Measurements from ENCODE around the gene PRKCE. TPM values are rescaled to one million over a fixed set of nuclear protein-coding genes. Genes with fewer than 3 reads are reported as not detected.
A peak's percentile ranks its signal among the peaks of the same experiment; 100 is the strongest.
"Not testable (repeated sequence)": the region's sequence is repeated elsewhere in the genome, so short reads cannot be mapped to it uniquely, and the experiment has no call there.

Gene PRKCE
- total RNA-seq, 1 donor from 2014 or later = 23.6 TPM

GRCh38 chr2:46208766-46209165, 557.3 kb downstream of the PRKCE start:
- no peak for DNase-seq (ENCODE audit: low read depth in 2 of 2)

DNA sequence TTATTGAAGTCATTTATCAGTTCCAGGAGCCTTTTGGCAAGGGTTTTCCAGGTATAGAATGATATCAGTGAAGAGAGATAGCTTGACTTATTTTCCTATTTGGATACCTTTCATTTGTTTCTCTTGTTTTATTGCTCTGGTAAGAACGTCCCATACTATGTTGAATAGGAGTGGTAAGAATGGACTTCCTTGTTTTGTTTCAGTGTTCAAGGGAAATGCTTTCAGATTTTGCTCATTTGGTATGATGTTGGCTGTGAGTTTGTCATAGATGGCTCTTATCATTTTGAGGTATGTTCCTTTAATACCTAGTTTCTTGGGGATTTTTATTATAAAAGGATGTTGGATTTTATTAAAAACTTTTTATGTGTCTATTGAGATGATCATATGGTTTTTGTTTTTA, 558.6 kb downstream of the PRKCE start:
- peak; percentile 29 to 41 for DNase-seq (ENCODE audit: low read depth in 2 of 2)

DNA sequence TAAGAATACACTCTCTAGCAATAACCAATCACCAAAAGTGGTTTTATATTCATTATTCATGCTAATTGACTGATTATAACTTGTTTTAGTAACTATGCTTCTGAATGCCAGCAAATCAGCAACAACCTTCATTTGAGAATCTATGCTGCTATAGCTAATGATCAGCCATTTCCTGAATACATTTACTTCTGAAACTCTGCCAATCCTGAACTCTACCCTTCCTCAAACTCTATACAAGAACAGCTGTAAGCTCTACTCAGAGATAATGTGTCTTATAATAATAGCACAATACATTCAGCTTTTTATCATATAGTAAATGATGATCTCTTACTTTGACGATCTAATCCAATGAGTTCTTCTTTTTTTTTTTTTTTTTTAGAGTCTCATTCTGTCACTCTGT, 560.0 kb downstream of the PRKCE start:
- no peak for DNase-seq (ENCODE audit: low read depth in 2 of 2)

GRCh38 chr2:46213906-46214305, 562.4 kb downstream of the PRKCE start:
- DNase-seq (ENCODE audit: low read depth in 2 of 2) = no peak

DNA sequence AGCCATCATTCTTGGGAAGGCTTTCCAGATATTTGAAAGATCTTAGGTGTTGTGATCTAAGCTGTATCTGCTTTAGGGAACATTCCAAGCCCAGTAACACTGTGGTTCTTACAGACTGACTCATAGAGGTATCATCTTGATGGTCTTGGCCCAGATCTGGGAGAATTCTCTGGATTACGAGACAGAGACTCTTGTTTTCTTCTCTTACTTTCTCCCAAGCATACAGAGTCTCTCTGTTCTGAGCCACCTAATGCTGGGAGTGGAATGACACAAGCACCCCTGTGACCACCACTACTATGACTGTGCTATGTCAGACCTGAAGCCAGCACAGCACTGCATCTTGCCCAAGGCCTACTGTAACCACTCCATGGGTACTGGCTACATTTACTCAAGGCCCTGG, 564.7 kb downstream of the PRKCE start:
- no peak for DNase-seq (ENCODE audit: low read depth in 2 of 2)

GRCh38 chr2:46223514-46223913, 572.0 kb downstream of the PRKCE start:
- DNase-seq (ENCODE audit: low read depth in 2 of 2) = not testable (repeated sequence)

DNA sequence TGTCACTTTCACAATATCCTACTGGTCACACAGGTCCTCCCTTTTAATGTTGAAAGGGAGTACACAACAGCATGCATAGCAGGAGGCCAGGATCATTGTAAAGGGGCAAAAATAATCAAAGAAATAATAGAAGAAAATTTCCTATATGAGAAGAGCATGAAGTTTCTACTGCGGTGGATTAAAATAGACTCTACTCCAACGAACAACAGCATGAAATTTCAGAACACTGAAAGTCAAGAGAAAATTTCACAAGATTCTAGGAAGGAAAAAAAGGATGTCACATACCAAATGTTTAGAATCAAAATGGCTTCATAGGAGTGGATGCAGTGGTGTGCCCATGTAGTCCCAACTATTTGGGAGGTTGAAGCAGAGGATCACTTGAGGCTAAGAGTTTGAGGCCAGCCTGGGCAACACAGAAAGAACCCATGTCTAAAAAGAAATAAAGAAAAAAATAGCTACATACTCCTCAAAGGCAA, 573.7 kb downstream of the PRKCE start:
- DNase-seq (ENCODE audit: low read depth in 2 of 2) = no peak

GRCh38 chr2:46225730-46226129, 574.3 kb downstream of the PRKCE start:
- DNase-seq (ENCODE audit: low read depth in 2 of 2) = peak in 1 of 2 donors; percentile 77

GRCh38 chr2:46226620-46227019, 575.1 kb downstream of the PRKCE start:
- DNase-seq (ENCODE audit: low read depth in 2 of 2) = no peak

DNA sequence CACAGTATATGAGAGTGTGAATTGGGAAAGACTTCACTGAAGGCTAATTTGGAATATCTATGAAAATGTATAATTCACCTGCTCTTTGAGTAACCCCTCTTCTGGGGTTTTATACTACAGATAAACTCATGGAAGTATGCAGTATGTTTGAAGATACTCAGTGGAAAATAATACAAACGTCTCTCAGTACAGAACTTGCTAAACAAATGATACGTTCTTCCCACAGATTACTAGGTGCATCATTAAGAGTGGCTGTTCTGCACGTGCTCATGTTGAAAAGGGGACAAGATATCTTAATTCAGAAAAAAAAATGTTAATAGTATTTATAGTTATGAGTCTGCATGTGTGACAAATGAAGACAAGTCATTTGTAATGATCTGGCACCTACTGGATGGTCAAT, 575.5 kb downstream of the PRKCE start:
- DNase-seq (ENCODE audit: low read depth in 2 of 2) = no peak

DNA sequence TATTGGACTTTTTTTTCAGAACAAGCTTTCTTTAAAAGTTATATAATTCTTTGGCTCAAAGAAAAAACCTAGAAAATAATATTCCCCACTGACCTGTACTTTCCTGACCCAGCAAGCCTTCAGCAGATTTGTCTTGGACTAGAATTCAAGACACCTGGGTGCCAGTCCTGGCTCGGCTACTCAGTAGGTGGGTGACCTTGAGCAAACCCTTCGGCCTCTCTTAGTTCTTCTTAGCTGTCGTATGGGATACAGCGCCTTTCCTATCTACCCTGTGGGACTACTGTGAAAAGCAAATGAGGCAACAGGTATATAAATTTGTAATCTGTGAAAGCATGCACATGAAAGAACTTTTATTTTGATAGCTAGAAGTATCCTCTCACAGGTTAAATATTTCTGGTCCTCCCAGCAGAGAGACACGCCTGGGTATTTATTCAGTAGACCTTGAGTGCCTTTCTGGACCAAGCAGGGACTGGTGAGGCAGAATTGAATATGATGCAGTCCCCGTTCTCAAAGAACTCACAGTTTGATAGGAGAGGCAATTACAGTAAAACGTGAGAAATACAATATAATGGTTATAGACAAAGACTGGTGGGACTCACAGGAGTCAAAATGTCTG, 576.3 kb downstream of the PRKCE start:
- DNase-seq (ENCODE audit: low read depth in 2 of 2) = no peak

GRCh38 chr2:46229134-46230063, 577.9 kb downstream of the PRKCE start:
- peak; percentile 20 to 85 for DNase-seq (ENCODE audit: low read depth in 2 of 2)

- DNase-seq (ENCODE audit: low read depth in 2 of 2) = no peak
These were observed 578.7 kb downstream of the PRKCE start for GRCh38 chr2:46230115-46230571.

GRCh38 chr2:46230677-46231425, 579.4 kb downstream of the PRKCE start:
- peak in 1 of 2 donors; percentile 51 for DNase-seq (ENCODE audit: low read depth in 2 of 2)

DNA sequence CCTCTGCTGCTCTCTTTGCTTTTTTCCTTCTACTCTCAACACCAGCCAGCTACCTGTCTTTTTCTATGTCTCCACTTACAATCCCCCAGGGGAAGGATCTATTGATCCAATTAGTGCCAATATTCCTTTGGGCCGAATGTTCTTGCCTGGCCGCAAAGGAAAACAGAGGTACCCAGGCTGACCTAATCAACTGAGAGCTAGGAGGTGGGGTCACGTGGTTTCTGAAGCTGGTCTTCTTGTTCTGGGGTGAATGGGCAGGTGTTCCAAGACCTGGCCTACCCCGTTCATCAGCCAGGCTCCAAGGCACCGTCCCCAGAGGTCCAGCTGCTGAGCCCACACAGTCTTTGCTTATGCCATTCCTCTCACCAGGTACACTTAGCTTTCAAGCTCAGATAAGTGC, 580.2 kb downstream of the PRKCE start:
- DNase-seq (ENCODE audit: low read depth in 2 of 2) = no peak

GRCh38 chr2:46232860-46233259, 581.4 kb downstream of the PRKCE start:
- no peak for DNase-seq (ENCODE audit: low read depth in 2 of 2)

DNA sequence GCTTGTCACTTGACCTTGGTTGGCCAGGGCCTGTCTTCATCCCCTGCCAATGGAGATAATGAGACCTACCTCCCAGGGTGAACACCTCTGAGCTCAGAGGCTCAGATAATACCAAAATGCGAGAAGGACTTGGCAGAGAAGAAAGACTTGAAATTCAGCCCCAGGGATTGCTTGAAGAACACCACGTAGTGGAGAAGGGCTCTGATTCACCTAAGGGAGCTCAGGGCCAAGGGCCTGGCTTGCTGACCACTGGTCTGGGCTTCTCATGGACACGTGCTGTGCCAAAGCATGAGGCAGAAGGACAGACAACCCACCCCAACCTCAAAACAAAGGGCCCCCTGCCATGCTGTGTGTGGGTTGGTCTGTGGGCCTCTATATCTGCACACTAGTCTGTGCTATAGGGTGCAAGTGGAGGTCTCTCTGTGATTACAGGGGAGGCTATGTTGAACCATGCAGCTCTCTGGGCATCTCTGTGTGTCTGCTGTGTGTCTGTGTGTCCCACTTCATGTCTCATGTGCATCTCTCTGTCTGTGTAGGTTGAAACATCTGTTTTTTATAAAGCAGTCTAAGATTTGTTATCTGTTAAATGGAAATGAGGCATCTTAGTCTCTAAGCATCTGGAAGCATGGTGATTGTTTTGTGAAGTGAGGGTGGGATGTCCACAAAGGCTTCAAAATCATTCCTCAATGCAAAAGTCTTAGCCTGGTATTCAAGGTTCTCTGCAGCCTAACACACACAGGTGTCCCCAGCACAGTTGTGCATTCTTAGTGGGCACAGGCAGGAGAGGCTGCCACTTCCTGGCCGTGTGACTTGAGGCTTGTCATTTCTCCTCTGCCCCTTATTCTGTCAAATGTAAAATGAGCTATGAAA, 584.8 kb downstream of the PRKCE start:
- DNase-seq (ENCODE audit: low read depth in 2 of 2) = no peak

DNA sequence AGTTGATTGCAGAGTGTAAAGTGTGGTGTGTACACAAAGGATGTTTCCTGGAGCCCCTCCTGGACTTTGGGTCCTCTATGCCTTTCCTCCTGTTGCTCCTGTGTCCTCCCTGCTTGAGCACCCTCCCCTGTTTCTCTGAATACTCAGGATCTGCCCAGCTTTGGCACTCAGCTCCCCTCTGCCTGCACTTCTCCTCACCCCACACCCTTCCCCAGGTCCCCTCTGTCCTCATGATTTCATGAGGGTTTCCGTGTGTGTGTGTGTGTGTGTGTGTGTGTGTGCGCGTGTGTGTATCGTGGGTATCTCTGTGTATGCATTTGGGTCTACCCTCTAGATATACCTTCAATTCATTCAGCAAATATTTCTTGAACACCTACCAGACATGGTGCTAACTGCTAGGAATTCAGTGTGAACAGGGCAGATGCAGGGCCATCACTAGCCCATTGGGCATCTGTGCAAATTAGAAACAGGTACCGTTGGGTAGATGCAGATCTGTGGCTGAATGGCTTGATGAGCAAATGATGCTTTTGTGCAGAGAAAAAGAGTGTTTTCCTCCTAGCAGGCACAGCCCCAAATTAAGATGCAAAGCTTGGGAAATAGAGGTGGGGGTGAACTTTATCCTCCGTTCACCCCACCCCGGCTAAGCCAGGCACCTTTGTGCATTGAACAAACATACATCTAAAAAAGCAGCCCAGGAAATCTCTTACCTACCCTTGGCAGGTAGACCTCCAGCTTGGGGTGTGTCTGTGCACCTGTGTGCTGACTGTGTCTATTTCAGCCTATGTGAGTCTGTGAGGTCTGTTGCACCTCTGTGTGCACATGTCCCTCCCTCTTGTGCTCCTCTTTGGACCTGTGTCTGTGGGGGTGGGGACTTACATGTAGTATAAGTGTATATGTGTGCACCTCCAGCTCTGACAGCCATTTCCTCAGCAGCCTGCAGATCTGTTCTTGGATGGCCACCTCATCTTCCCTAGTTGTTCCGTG, 585.7 kb downstream of the PRKCE start:
- no peak for DNase-seq (ENCODE audit: low read depth in 2 of 2)
